Naive B cell (primary cell): ENCODE results near the gene ARID1B. TPM values are rescaled to one million over a fixed set of nuclear protein-coding genes. Genes with fewer than 3 reads are reported as not detected.
"Not testable (repeated sequence)": the region's sequence is repeated elsewhere in the genome, so short reads cannot be mapped to it uniquely, and the experiment has no call there.

Experiments used
- ATAC-seq, 2 donors: fragments of 150-1000 bp; cut with Tn5 transposase; 2 replicates each; pipeline ENCODE4 v1.10.0; 2021; ENCODE audit warnings: low read depth in 2 of 2, mild to moderate bottlenecking in 2 of 2, moderate library complexity in 2 of 2
- DNase-seq: peaks from one replicate; pipeline ENCODE4 v3.0.0; 2022
- H3K27ac Mint-ChIP-seq, 6 donors: one replicate each; pipeline ENCODE4 v1.8.0; 2020 to 2022; ENCODE audit warnings: mild to moderate bottlenecking in 6 of 6, mixed read lengths in 6 of 6, moderate library complexity in 5 of 6, inconsistent platforms in 2 of 6
- H3K27me3 Mint-ChIP-seq, 3 donors: one replicate each; pipeline ENCODE4 v1.8.0; 2021 to 2022; ENCODE audit warnings: mixed read lengths in 3 of 3, mild to moderate bottlenecking in 1 of 3
- H3K36me3 Mint-ChIP-seq, 2 donors: one replicate each; pipeline ENCODE4 v1.8.0; 2020 to 2022; ENCODE audit warnings: mixed read lengths in 2 of 2, inconsistent platforms in 1 of 2, mild to moderate bottlenecking in 1 of 2
- H3K4me1 Mint-ChIP-seq, 3 donors: one replicate each; pipeline ENCODE4 v1.8.0; 2020 to 2022; ENCODE audit warnings: mixed read lengths in 3 of 3, inconsistent platforms in 1 of 3, mild to moderate bottlenecking in 1 of 3, moderate library complexity in 1 of 3
- H3K4me3 Mint-ChIP-seq, 8 donors: one replicate each; pipeline ENCODE4 v1.8.0; 2020 to 2022; ENCODE audit warnings: mild to moderate bottlenecking in 8 of 8, mixed read lengths in 8 of 8, moderate library complexity in 8 of 8, inconsistent platforms in 2 of 8
- H3K9me3 Mint-ChIP-seq, 7 donors: one replicate each; pipeline ENCODE4 v1.8.0; 2020 to 2022; ENCODE audit warnings: mixed read lengths in 7 of 7, mild to moderate bottlenecking in 5 of 7, inconsistent platforms in 2 of 7, moderate library complexity in 1 of 7
- polyA plus RNA-seq, 6 donors: library from polyadenylated mRNA; unstranded; fragments of 300-500 nt; fragmentation: Illumina TruSeq; gene quantifications; one replicate each; pipeline ENCODE4 v1.2.3, GENCODE V29; 2021; ENCODE audit warnings: low read depth in 6 of 6

ARID1B gene
- polyA plus RNA-seq, 6 donors from 2014 or later = 16.6 to 44.1 (median 27.5) TPM

- DNase-seq = no peak
- H3K36me3 Mint-ChIP-seq = peaks cover 14 to 15% of the 10 kb centered on the region in 2 donors
- no peak overlapping the region for H3K27ac Mint-ChIP-seq
Measured at GRCh38 chr6:157139054-157139708, 362.0 kb downstream of the ARID1B start.

DNA sequence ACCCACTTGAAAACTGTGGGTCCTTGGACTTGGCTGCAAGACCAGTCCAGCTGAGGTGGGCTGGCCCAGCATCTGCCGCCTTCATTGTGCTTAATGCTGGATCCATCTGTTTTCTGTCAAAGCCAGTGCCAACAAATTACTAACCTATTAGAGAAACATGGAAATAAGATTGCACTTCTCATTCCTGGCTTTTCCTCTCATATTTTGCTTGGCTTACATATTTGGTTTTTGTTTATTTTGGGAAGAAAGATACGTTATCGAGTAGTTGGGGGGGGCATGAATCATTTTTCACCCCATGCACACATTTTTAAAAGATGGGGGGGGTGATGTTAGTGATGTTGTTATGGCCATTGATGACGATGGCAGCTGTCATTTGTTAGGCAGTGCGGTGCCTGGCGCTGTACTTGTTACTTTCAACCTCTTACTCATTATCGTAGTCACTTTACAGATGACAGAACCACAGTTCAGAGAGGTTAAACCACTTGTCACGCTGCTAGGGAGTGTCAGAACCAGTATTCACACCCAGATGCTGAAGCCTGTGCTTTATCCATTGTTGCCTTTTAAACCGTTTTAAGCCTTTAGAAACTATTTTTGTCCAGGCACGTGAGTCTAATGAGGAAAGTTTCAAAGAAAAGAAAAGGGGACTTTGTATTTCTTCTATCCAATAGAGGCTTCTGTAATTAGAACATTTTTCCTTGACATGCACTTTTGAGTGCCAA is 366.2 kb downstream of the ARID1B start:
- ATAC-seq (no peak), DNase-seq (no peak)
- peaks cover 5 to 7% of the 10 kb centered on the region in 2 donors for H3K36me3 Mint-ChIP-seq
- H3K27ac Mint-ChIP-seq = peak overlapping the region in 2 of 6 donors; percentile 15 to 78
- peaks cover 5 to 12% (median 10%) of the 10 kb centered on the region in 3 donors for H3K4me1 Mint-ChIP-seq
- H3K27me3 Mint-ChIP-seq = no peaks in the 10 kb centered on the region
- peak overlapping the region in 1 of 8 donors; percentile 9 for H3K4me3 Mint-ChIP-seq
- no peaks in the 10 kb centered on the region for H3K9me3 Mint-ChIP-seq

More at GRCh38 chr6:157139054-157139708, 362.0 kb downstream of the ARID1B start:
- H3K27me3 Mint-ChIP-seq = no peaks in the 10 kb centered on the region
- peaks cover 2 to 4% (median 4%) of the 10 kb centered on the region in 3 donors for H3K4me1 Mint-ChIP-seq
- H3K4me3 Mint-ChIP-seq = no peak overlapping the region
- ATAC-seq = no peak
- no peaks in the 10 kb centered on the region for H3K9me3 Mint-ChIP-seq

- Mint-ChIP-seq H3K27ac (peak overlapping the region in 3 of 6 donors; percentile 20 to 77 (median 58)), H3K27me3 (no peaks in the 10 kb centered on the region), H3K9me3 (no peaks in the 10 kb centered on the region), H3K4me1 (peaks cover 5 to 12% (median 10%) of the 10 kb centered on the region in 3 donors), H3K36me3 (peaks cover 7 to 11% of the 10 kb centered on the region in 2 donors), H3K4me3 (no peak overlapping the region)
- no peak for DNase-seq
- no peak for ATAC-seq
Measured at GRCh38 chr6:157143890-157144798, 367.0 kb downstream of the ARID1B start.

DNA sequence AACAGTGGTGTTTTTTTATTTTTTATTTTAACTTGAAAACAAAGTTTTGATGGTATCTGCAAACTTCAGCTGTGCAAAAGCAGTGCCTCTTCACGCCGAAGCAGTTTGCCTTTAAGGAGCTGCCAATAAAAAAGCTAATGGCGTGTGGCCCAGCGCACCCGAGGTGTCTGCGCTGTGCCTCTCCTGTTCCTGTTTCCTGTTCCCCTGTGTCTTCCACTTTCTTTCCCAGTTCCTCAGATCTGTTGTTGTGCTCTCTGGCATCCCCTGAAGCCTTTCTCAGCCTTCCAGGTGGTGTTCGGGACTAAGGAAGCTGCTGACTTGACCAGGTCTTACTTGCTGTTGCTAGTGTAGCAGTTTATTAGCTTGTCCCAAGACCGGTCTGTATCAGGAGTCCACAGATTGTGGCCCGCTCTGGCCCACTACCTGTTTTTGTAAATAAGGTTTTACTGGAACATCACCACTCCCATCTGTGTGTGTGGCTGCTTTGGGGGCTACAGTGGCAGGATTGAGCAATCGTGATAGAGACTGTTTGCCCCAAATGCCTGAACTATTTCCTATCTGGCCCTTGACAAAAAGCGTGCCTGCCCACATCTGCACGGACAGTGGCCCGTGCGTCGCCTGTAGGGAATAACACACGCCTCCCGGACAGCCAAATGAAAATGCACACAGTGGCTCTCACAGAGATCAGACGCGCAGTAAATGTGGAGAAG is 367.8 kb downstream of the ARID1B start:
- Mint-ChIP-seq H3K36me3 (peaks cover 7 to 11% of the 10 kb centered on the region in 2 donors), H3K4me3 (no peak overlapping the region), H3K27me3 (no peaks in the 10 kb centered on the region), H3K9me3 (no peaks in the 10 kb centered on the region), H3K4me1 (peaks cover 5 to 12% (median 10%) of the 10 kb centered on the region in 3 donors), H3K27ac (peak overlapping the region in 2 of 6 donors; percentile 15 to 20)
- no peak for DNase-seq
- ATAC-seq = no peak

GRCh38 chr6:157145656-157146285 is 368.6 kb downstream of the ARID1B start:
- H3K9me3 Mint-ChIP-seq = no peaks in the 10 kb centered on the region
- peaks cover 10 to 11% of the 10 kb centered on the region in 2 donors for H3K36me3 Mint-ChIP-seq
- H3K27ac Mint-ChIP-seq = peak overlapping the region in 4 of 6 donors; percentile 20 to 84 (median 67)
- DNase-seq (no peak), ATAC-seq (no peak)
- no peak overlapping the region for H3K4me3 Mint-ChIP-seq
- H3K4me1 Mint-ChIP-seq = peaks cover 5 to 12% (median 7%) of the 10 kb centered on the region in 3 donors
- no peaks in the 10 kb centered on the region for H3K27me3 Mint-ChIP-seq

DNA sequence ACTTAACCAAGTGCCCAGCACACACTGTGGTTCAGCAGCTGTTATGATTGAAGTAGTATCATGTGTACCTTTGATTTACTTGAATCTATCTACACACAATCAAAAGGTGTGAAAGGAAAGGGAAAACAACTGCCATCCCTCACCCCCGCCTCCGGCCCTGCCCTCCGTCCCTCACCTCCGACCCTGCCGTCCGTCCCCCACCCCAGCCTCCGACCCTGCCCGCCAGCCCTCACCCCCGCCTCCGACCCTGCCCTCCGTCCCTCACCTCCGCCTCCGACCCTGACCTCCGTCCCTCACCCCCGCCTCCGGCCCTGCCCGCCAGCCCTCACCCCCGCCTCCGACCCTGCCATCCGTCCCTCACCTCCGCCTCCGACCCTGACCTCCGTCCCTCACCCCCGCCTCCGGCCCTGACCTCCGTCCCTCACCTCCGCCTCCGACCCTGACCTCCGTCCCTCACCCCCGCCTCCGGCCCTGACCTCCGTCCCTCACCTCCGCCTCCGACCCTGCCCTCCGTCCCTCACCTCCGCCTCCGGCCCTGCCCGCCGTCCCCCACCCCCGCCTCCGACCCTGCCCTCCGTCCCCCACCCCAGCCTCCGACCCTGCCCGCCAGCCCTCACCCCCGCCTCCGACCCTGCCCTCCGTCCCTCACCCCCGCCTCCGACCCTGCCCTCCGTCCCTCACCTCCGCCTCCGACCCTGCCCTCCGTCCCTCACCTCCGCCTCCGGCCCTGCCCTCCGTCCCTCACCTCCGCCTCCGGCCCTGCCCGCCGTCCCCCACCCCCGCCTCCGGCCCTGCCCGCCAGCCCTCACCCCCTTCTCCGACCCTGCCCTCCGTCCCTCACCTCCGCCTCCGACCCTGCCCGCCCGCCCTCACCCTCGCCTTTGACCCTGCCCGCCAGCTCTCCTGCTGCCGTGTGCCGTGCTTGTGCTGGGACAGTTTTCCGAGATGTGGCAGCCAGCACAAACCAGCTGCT is 370.2 kb downstream of the ARID1B start:
- H3K27ac Mint-ChIP-seq = peak overlapping the region in 3 of 6 donors; percentile 13 to 78 (median 62)
- not testable (repeated sequence) for H3K9me3 Mint-ChIP-seq, H3K27me3 Mint-ChIP-seq, DNase-seq, H3K4me3 Mint-ChIP-seq, ATAC-seq
- peaks cover 16 to 17% of the 10 kb centered on the region in 2 donors for H3K36me3 Mint-ChIP-seq
- peaks cover 6 to 12% (median 7%) of the 10 kb centered on the region in 3 donors for H3K4me1 Mint-ChIP-seq

DNA sequence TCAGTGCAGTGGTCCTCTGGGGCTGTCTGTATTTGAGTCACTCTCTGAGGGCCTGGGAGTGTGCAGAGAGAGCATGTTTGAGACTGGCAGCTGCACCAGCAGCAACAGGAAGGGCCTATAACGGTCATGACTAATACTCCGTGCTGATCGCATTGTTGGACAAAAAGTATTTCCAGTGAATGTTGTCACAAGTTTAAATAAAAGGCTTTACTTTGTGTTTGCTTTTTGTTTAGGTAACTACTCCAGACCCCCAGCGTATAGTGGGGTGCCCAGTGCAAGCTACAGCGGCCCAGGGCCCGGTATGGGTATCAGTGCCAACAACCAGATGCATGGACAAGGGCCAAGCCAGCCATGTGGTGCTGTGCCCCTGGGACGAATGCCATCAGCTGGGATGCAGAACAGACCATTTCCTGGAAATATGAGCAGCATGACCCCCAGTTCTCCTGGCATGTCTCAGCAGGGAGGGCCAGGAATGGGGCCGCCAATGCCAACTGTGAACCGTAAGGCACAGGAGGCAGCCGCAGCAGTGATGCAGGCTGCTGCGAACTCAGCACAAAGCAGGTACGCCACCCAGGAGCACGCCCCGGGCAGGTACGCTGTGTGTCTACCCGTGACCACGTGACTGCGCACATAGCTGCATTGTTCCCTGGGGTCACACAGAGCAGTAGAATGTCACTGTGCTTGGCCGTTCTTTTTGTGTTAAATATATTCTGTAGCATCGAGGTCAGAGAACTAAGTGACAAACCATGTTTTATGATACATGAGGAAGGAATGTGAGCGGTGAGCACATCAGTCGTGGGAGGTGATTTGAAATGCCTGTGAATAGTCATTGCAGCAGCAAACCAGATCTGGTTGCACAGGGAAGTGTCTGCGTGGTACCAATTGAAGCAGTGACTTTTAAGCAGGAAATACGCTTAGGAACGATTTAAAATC is 371.5 kb downstream of the ARID1B start:
- Mint-ChIP-seq H3K9me3 (no peaks in the 10 kb centered on the region), H3K27ac (peak overlapping the region in 3 of 6 donors; percentile 20 to 78 (median 62)), H3K27me3 (no peaks in the 10 kb centered on the region), H3K4me1 (peaks cover 6 to 8% (median 7%) of the 10 kb centered on the region in 3 donors), H3K4me3 (no peak overlapping the region), H3K36me3 (peaks cover 9 to 16% of the 10 kb centered on the region in 2 donors)
- ATAC-seq (no peak), DNase-seq (no peak)

GRCh38 chr6:157150076-157150475 is 372.9 kb downstream of the ARID1B start:
- ATAC-seq (no peak), DNase-seq (no peak)
- Mint-ChIP-seq H3K27me3 (no peaks in the 10 kb centered on the region), H3K4me3 (no peak overlapping the region), H3K27ac (peak overlapping the region in 1 of 6 donors; percentile 47), H3K4me1 (peaks cover 7 to 10% (median 8%) of the 10 kb centered on the region in 3 donors), H3K36me3 (peaks cover 16 to 25% of the 10 kb centered on the region in 2 donors), H3K9me3 (no peaks in the 10 kb centered on the region)

DNA sequence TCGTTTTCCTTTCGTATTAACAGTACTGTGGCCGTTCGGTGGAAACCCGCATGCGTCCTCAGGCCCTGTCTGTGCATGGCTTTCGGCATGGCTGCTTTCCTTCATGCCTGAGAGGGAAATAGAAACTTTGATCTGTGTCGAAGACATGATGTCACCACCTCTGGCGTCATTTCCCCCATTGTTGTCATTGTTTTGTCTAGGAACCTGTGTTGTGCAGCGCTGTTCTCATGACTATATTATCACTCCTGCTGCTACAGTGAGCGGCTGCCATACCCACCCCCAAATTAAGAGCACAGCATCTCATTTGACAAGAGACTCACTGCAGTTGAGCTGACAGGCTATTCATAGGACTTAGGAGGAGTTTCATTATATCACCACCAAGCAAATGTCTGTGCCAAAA is 373.9 kb downstream of the ARID1B start:
- no peak for DNase-seq
- Mint-ChIP-seq H3K4me3 (no peak overlapping the region), H3K9me3 (no peaks in the 10 kb centered on the region), H3K27me3 (no peaks in the 10 kb centered on the region), H3K36me3 (peaks cover 17 to 34% of the 10 kb centered on the region in 2 donors), H3K4me1 (peaks cover 5 to 8% (median 6%) of the 10 kb centered on the region in 3 donors), H3K27ac (peak overlapping the region in 1 of 6 donors; percentile 63)
- no peak for ATAC-seq

- Mint-ChIP-seq H3K36me3 (peaks cover 21 to 37% of the 10 kb centered on the region in 2 donors), H3K27ac (peak overlapping the region in 2 of 6 donors; percentile 24 to 26), H3K9me3 (no peaks in the 10 kb centered on the region), H3K27me3 (no peaks in the 10 kb centered on the region), H3K4me1 (peaks cover 2 to 5% (median 5%) of the 10 kb centered on the region in 3 donors), H3K4me3 (no peak overlapping the region)
- ATAC-seq (no peak), DNase-seq (no peak)
Measured at GRCh38 chr6:157151989-157152388, 374.8 kb downstream of the ARID1B start.
